HEK293 (cell line): ENCODE data around the gene ZMYM2.

ENCODE experiments used
- CTCF ChIA-PET: fragments of 350-600 bp; formaldehyde crosslinking; extraction: SDS; loops from one replicate; lab custom pipeline; 2021; ENCODE audit warnings: antibody characterized with exemption; lab: Yijun Ruan, JAX
- POLR2A ChIA-PET: fragments of 300-600 bp; formaldehyde crosslinking; extraction: SDS; loops from one replicate; lab custom pipeline; 2020; ENCODE audit warnings: antibody characterized with exemption, inconsistent platforms; lab: Yijun Ruan, JAX
- H3K27ac ChIP-seq: fragments of 200-500 bp; sonication (Bioruptor generic); 2 replicates; pipeline ENCODE4 v1.5.1; 2014; ENCODE audit warnings: low read depth, low read length, control low read depth, inconsistent platforms; ENCODE audit errors: extremely low read depth
- H3K36me3 ChIP-seq, 2 experiments: fragments of 200-500 bp in 1 of 2; sonication (Bioruptor generic) in 1 of 2; 1 replicate in 1 of 2; 2 replicates in 1 of 2; pipeline ENCODE4 v1.5.1; 2014 to 2017; ENCODE audit warnings: inconsistent platforms in 2 of 2, low read length in 2 of 2; ENCODE audit not compliant: control insufficient read depth in 2 of 2, insufficient read depth in 1 of 2
- H3K4me1 ChIP-seq: fragments of 200-500 bp; sonication (Bioruptor generic); 2 replicates; pipeline ENCODE4 v1.5.1; 2014; ENCODE audit warnings: mild to moderate bottlenecking, low read length, inconsistent platforms; ENCODE audit not compliant: control insufficient read depth, insufficient read depth
- H3K4me3 ChIP-seq: 2 replicates; pipeline ENCODE4 v1.5.1; 2011; ENCODE audit warnings: low read depth, mild to moderate bottlenecking, control low read depth, low read length, moderate library complexity
- H3K9me3 ChIP-seq: fragments of 200-500 bp; sonication (Bioruptor generic); 2 replicates; pipeline ENCODE4 v1.5.1; 2014; ENCODE audit warnings: low read depth, low read length, inconsistent platforms; ENCODE audit not compliant: control insufficient read depth, insufficient read depth
- FEZF1 ChIP-seq: fragments of 450-650 bp; formaldehyde crosslinking; IDR thresholded peaks from 2 replicates; pipeline ENCODE4 v1.5.1; 2016; ENCODE audit warnings: missing biosample characterization, missing genetic modification characterization
- GLI4 ChIP-seq: fragments of 450-650 bp; formaldehyde crosslinking; IDR thresholded peaks from 2 replicates; pipeline ENCODE4 v1.5.1; 2016; ENCODE audit warnings: missing biosample characterization, missing genetic modification characterization
- KLF7 ChIP-seq: fragments of 450-650 bp; formaldehyde crosslinking; IDR thresholded peaks from 2 replicates; pipeline ENCODE4 v1.5.1; 2016; ENCODE audit warnings: missing biosample characterization, missing genetic modification characterization, borderline replicate concordance
- MEIS1 ChIP-seq: sonication (generic); formaldehyde crosslinking; IDR thresholded peaks from 2 replicates; pipeline ENCODE4 v1.8.1; 2022; ENCODE audit warnings: missing genetic modification reagents, mild to moderate bottlenecking, borderline replicate concordance
- OVOL3 ChIP-seq: fragments of 450-650 bp; formaldehyde crosslinking; IDR thresholded peaks from 2 replicates; pipeline ENCODE4 v1.5.1; 2016; ENCODE audit warnings: missing biosample characterization, missing genetic modification characterization
- PRDM10 ChIP-seq: fragments of 450-650 bp; formaldehyde crosslinking; IDR thresholded peaks from 2 replicates; pipeline ENCODE4 v1.5.1; 2016; ENCODE audit warnings: missing biosample characterization, missing genetic modification characterization
- SP7 ChIP-seq: fragments of 450-650 bp; formaldehyde crosslinking; IDR thresholded peaks from 2 replicates; pipeline ENCODE4 v1.5.1; 2016; ENCODE audit warnings: missing biosample characterization, missing genetic modification characterization
- YY1 ChIP-seq: fragments of 450-650 bp; formaldehyde crosslinking; IDR thresholded peaks from 2 replicates; pipeline ENCODE4 v1.5.1; 2018; ENCODE audit warnings: missing biosample characterization, missing genetic modification characterization
- ZBTB48 ChIP-seq: fragments of 450-650 bp; formaldehyde crosslinking; IDR thresholded peaks from 2 replicates; pipeline ENCODE4 v1.5.1; 2016; ENCODE audit warnings: missing biosample characterization, missing genetic modification characterization
- ZBTB49 ChIP-seq: fragments of 450-650 bp; formaldehyde crosslinking; IDR thresholded peaks from 2 replicates; pipeline ENCODE4 v1.5.1; 2016; ENCODE audit warnings: missing biosample characterization, missing genetic modification characterization, low read depth
- ZNF138 ChIP-seq: fragments of 450-650 bp; formaldehyde crosslinking; IDR thresholded peaks from 2 replicates; pipeline ENCODE4 v1.5.1; 2016; ENCODE audit warnings: missing biosample characterization, missing genetic modification characterization, borderline replicate concordance
- ZNF148 ChIP-seq: fragments of 450-650 bp; formaldehyde crosslinking; IDR thresholded peaks from 2 replicates; pipeline ENCODE4 v1.5.0; 2017; ENCODE audit warnings: missing biosample characterization, missing genetic modification characterization, borderline replicate concordance
- ZNF157 ChIP-seq: fragments of 450-650 bp; formaldehyde crosslinking; IDR thresholded peaks from 2 replicates; pipeline ENCODE4 v1.5.1; 2016; ENCODE audit warnings: missing biosample characterization, missing genetic modification characterization
- ZNF175 ChIP-seq: fragments of 450-650 bp; formaldehyde crosslinking; IDR thresholded peaks from 2 replicates; pipeline ENCODE4 v1.5.1; 2016; ENCODE audit warnings: missing biosample characterization, missing genetic modification characterization
- ZNF18 ChIP-seq: fragments of 450-650 bp; formaldehyde crosslinking; IDR thresholded peaks from 2 replicates; pipeline ENCODE4 v1.5.1; 2016; ENCODE audit warnings: missing biosample characterization, missing genetic modification characterization
- ZNF221 ChIP-seq: fragments of 450-650 bp; formaldehyde crosslinking; IDR thresholded peaks from 2 replicates; pipeline ENCODE4 v1.5.1; 2017; ENCODE audit warnings: missing biosample characterization, missing genetic modification characterization, borderline replicate concordance
- ZNF335 ChIP-seq: fragments of 450-650 bp; formaldehyde crosslinking; conservative IDR thresholded peaks from 2 replicates; pipeline ENCODE4 v1.5.1; 2016; ENCODE audit warnings: missing biosample characterization, missing genetic modification characterization
- ZNF404 ChIP-seq: fragments of 450-650 bp; formaldehyde crosslinking; IDR thresholded peaks from 2 replicates; pipeline ENCODE4 v1.5.1; 2017; ENCODE audit warnings: missing biosample characterization, missing genetic modification characterization
- ZNF433 ChIP-seq: fragments of 450-650 bp; formaldehyde crosslinking; IDR thresholded peaks from 2 replicates; pipeline ENCODE4 v1.5.1; 2016; ENCODE audit warnings: missing biosample characterization, missing genetic modification characterization, low read depth
- ZNF560 ChIP-seq: fragments of 450-650 bp; formaldehyde crosslinking; IDR thresholded peaks from 2 replicates; pipeline ENCODE4 v1.5.1; 2017; ENCODE audit warnings: missing biosample characterization, missing genetic modification characterization, borderline replicate concordance
- ZNF596 ChIP-seq: fragments of 450-650 bp; IDR thresholded peaks from 2 replicates; pipeline ENCODE4 v1.5.0; 2018; ENCODE audit warnings: missing biosample characterization, mild to moderate bottlenecking, missing genetic modification characterization, moderate library complexity
- ZNF600 ChIP-seq: fragments of 450-650 bp; formaldehyde crosslinking; IDR thresholded peaks from 2 replicates; pipeline ENCODE4 v1.5.1; 2016; ENCODE audit warnings: missing biosample characterization, missing genetic modification characterization
- ZNF629 ChIP-seq: fragments of 450-650 bp; formaldehyde crosslinking; IDR thresholded peaks from 2 replicates; pipeline ENCODE4 v1.5.1; 2017; ENCODE audit warnings: missing biosample characterization, missing genetic modification characterization
- ZNF660 ChIP-seq: fragments of 450-650 bp; IDR thresholded peaks from 2 replicates; pipeline ENCODE4 v1.5.1; 2018; ENCODE audit warnings: missing biosample characterization, mild to moderate bottlenecking, missing genetic modification characterization
- ZSCAN16 ChIP-seq: fragments of 450-650 bp; formaldehyde crosslinking; IDR thresholded peaks from 2 replicates; pipeline ENCODE4 v1.5.1; 2016; ENCODE audit warnings: missing biosample characterization, missing genetic modification characterization

The ZMYM2 gene

GRCh38 chr13:19957320-19958154, 990 bp upstream of the ZMYM2 start (continued):
- peak; percentile 51; the same call in 1 of the 2 replicates for TF ChIP-seq ZNF660

GRCh38 chr13:19959141-19959830, 759 bp downstream of the ZMYM2 start:
- ChIA-PET CTCF (interaction anchor here (0.5 to 0.9 kb wide), 5 partner anchors 9 to 45 kb away, joined by 3 to 5 read pairs (median 3); no protein-coding TSS in a partner anchor), POLR2A (interaction anchor here (1.0 kb wide), 3 partner anchors 31 to 98 kb away, joined by 3 to 4 read pairs (median 4); partner anchors contain the start of gene ZMYM5)
- Histone ChIP-seq H3K4me1 (0 out of 2 replicates have a peak, but pooled peaks cover 2% of the 10 kb centered on the region), H3K27ac (peak overlapping the region; percentile 90), H3K36me3 (peaks cover 11 to 29% of the 10 kb centered on the region in 2 experiments), H3K4me3 (peak overlapping the region; percentile 90), H3K9me3 (no peaks in the 10 kb centered on the region)
- peak; percentile 77 for TF ChIP-seq YY1 (tag by site-specific recombination)
- TF ChIP-seq ZBTB48 (tag by site-specific recombination), result no peak
- TF ChIP-seq ZNF596 (tag by site-specific recombination), result no peak
- TF ChIP-seq MEIS1 (CRISPR knock-in tag), result no peak
- TF ChIP-seq ZNF600 (tag by site-specific recombination), result no peak
- no peak for TF ChIP-seq ZNF138 (tag by site-specific recombination)
- TF ChIP-seq SP7 (tag by site-specific recombination), result peak; percentile 11; the same call in 1 of the 2 replicates
- no peak for TF ChIP-seq ZNF157 (tag by site-specific recombination)
- TF ChIP-seq ZNF175, result no peak
- no peak for TF ChIP-seq GLI4 (tag by site-specific recombination)
- TF ChIP-seq ZNF221 (tag by site-specific recombination), result no peak
- TF ChIP-seq ZBTB49 (tag by site-specific recombination), result no peak
- no peak for TF ChIP-seq FEZF1 (tag by site-specific recombination)
- TF ChIP-seq ZNF18 (tag by site-specific recombination), result no peak
- TF ChIP-seq ZNF629 (tag by site-specific recombination), result peak; percentile 22; the same call in 1 of the 2 replicates
- TF ChIP-seq OVOL3 (tag by site-specific recombination), result 0 out of 2 replicates have a peak, but pooled peaks have one; percentile 28
- TF ChIP-seq ZNF433 (tag by site-specific recombination), result no peak
- no peak for TF ChIP-seq ZNF560 (tag by site-specific recombination)
- no peak for TF ChIP-seq ZNF148 (tag by site-specific recombination)
- no peak for TF ChIP-seq KLF7
- TF ChIP-seq PRDM10 (tag by site-specific recombination), result peak; percentile 33; the same call in 1 of the 2 replicates
- no peak for TF ChIP-seq ZNF404 (tag by site-specific recombination)
- peak; percentile 72 for TF ChIP-seq ZNF335 (tag by site-specific recombination)
- TF ChIP-seq ZSCAN16, result no peak
